Measurements from ENCODE around the gene YES1.
A peak's percentile ranks its signal among the peaks of the same experiment; 100 is the strongest.

YES1 gene

GRCh38 chr18:812376-813171 is 532 bp upstream of the YES1 start (continued):
- TF ChIP-seq ZNF157 (tag by site-specific recombination; IDR thresholded peaks at IDR 0.05): no peak
- TF ChIP-seq ZNF350 (tag by site-specific recombination; IDR thresholded peaks at IDR 0.05): no peak
- no peak for TF ChIP-seq ZNF585B (tag by site-specific recombination; IDR thresholded peaks at IDR 0.05)
- no peak for TF ChIP-seq ZNF366 (tag by site-specific recombination; conservative IDR thresholded peaks at IDR 0.05)
- no peak for TF ChIP-seq ZNF211 (tag by site-specific recombination; IDR thresholded peaks at IDR 0.05; ENCODE audit: low read depth)
- TF ChIP-seq, protein P1, sequence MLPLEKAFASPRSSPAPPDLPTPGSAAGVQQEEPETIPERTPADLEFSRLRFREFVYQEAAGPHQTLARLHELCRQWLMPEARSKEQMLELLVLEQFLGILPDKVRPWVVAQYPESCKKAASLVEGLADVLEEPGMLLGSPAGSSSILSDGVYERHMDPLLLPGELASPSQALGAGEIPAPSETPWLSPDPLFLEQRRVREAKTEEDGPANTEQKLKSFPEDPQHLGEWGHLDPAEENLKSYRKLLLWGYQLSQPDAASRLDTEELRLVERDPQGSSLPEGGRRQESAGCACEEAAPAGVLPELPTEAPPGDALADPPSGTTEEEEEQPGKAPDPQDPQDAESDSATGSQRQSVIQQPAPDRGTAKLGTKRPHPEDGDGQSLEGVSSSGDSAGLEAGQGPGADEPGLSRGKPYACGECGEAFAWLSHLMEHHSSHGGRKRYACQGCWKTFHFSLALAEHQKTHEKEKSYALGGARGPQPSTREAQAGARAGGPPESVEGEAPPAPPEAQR (tag by site-specific recombination; IDR thresholded peaks at IDR 0.05): no peak
- 0 out of 2 replicates have a peak, but pooled peaks have one; percentile 50 for TF ChIP-seq ZNF600 (tag by site-specific recombination; IDR thresholded peaks at IDR 0.05)
- peak; percentile 70 for TF ChIP-seq ZEB2 (tag by site-specific recombination; IDR thresholded peaks at IDR 0.05)
- TF ChIP-seq ZNF292 (tag by site-specific recombination; IDR thresholded peaks at IDR 0.05; ENCODE audit: borderline replicate concordance, low read depth): no peak
- TF ChIP-seq, protein P2, sequence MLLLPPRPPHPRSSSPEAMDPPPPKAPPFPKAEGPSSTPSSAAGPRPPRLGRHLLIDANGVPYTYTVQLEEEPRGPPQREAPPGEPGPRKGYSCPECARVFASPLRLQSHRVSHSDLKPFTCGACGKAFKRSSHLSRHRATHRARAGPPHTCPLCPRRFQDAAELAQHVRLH (tag by site-specific recombination; IDR thresholded peaks at IDR 0.05): no peak
- peak; percentile 37; the same call in 1 of the 2 replicates for TF ChIP-seq ZBTB8A (tag by site-specific recombination; IDR thresholded peaks at IDR 0.05)
- TF ChIP-seq EGR2 (tag by site-specific recombination; IDR thresholded peaks at IDR 0.05; ENCODE audit: low read depth): peak; percentile 84
- no peak for TF ChIP-seq TCF7L2 (IDR thresholded peaks at IDR 0.05; ENCODE audit: borderline replicate concordance, low read depth, low read length)
- no peak for TF ChIP-seq ZIC2 (tag by site-specific recombination; IDR thresholded peaks at IDR 0.05)
- TF ChIP-seq, protein P3, sequence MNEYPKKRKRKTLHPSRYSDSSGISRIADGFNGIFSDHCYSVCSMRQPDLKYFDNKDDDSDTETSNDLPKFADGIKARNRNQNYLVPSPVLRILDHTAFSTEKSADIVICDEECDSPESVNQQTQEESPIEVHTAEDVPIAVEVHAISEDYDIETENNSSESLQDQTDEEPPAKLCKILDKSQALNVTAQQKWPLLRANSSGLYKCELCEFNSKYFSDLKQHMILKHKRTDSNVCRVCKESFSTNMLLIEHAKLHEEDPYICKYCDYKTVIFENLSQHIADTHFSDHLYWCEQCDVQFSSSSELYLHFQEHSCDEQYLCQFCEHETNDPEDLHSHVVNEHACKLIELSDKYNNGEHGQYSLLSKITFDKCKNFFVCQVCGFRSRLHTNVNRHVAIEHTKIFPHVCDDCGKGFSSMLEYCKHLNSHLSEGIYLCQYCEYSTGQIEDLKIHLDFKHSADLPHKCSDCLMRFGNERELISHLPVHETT (tag by site-specific recombination; IDR thresholded peaks at IDR 0.05): no peak
- peak; percentile 72 for TF ChIP-seq ZXDB (tag by site-specific recombination; IDR thresholded peaks at IDR 0.05)
- TF ChIP-seq ZNF560 (tag by site-specific recombination; IDR thresholded peaks at IDR 0.05; ENCODE audit: borderline replicate concordance): no peak
- no peak for TF ChIP-seq ZNF112 (tag by site-specific recombination; IDR thresholded peaks at IDR 0.05)
- peak; percentile 36; the same call in 1 of the 2 replicates for TF ChIP-seq HOXD13 (CRISPR knock-in tag; IDR thresholded peaks at IDR 0.05; ENCODE audit: borderline replicate concordance)
- TF ChIP-seq ZNF354C (tag by site-specific recombination; IDR thresholded peaks at IDR 0.05; ENCODE audit: borderline replicate concordance, low read depth): no peak
- TF ChIP-seq ZNF629 (tag by site-specific recombination; IDR thresholded peaks at IDR 0.05): 0 out of 2 replicates have a peak, but pooled peaks have one; percentile 10
- no peak for TF ChIP-seq ZNF623 (tag by site-specific recombination; IDR thresholded peaks at IDR 0.05)
- no peak for TF ChIP-seq ZNF548 (tag by site-specific recombination; IDR thresholded peaks at IDR 0.05)
- TF ChIP-seq ZBTB7A (tag by site-specific recombination; IDR thresholded peaks at IDR 0.05; ENCODE audit: low read depth): no peak
- TF ChIP-seq ZBTB48 (tag by site-specific recombination; IDR thresholded peaks at IDR 0.05): 0 out of 2 replicates have a peak, but pooled peaks have one; percentile 53
- TF ChIP-seq, protein P4, sequence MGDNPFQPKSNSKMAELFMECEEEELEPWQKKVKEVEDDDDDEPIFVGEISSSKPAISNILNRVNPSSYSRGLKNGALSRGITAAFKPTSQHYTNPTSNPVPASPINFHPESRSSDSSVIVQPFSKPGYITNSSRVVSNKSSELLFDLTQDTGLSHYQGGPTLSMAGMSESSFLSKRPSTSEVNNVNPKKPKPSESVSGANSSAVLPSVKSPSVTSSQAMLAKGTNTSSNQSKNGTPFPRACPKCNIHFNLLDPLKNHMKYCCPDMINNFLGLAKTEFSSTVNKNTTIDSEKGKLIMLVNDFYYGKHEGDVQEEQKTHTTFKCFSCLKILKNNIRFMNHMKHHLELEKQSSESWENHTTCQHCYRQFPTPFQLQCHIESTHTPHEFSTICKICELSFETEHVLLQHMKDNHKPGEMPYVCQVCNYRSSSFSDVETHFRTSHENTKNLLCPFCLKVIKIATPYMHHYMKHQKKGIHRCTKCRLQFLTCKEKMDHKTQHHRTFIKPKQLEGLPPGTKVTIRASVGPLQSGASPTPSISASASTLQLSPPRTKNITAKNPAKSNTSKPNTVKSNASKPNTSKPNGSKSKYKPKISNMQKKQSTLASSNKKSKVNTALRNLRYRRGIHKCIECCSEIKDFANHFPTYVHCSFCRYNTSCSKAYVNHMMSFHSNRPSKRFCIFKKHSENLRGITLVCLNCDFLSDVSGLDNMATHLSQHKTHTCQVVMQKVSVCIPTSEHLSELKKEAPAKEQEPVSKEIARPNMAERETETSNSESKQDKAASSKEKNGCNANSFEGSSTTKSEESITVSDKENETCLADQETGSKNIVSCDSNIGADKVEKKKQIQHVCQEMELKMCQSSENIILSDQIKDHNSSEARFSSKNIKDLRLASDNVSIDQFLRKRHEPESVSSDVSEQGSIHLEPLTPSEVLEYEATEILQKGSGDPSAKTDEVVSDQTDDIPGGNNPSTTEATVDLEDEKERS (tag by site-specific recombination; IDR thresholded peaks at IDR 0.05): no peak
- peak; percentile 83; the same call in 1 of the 2 replicates for TF ChIP-seq SCRT1 (tag by site-specific recombination; IDR thresholded peaks at IDR 0.05; ENCODE audit: borderline replicate concordance)
- TF ChIP-seq PRDM1 (tag by site-specific recombination; IDR thresholded peaks at IDR 0.05): no peak
- TF ChIP-seq ZNF335 (tag by site-specific recombination; conservative IDR thresholded peaks at IDR 0.05): peak; percentile 81
